GM12891 (cell line): ENCODE results near the gene IQCE.

Experiments used
- POLR2A ChIP-seq: IDR thresholded peaks from 2 replicates; pipeline ENCODE4 v1.6.1; 2011; ENCODE audit warnings: low read depth, low read length, control low read depth
- POLR2AphosphoS5 ChIP-seq: IDR thresholded peaks from 2 replicates; pipeline ENCODE4 v1.6.1; 2011; ENCODE audit warnings: low read depth, low read length, control low read depth
- TAF1 ChIP-seq: IDR thresholded peaks from 2 replicates; pipeline ENCODE4 v1.6.1; 2011; ENCODE audit warnings: low read depth, low read length, control low read depth

GRCh38 chr7:2520761-2521290 lies 38.0 kb upstream of the IQCE start:
- no peak for TF ChIP-seq TAF1
- no peak for TF ChIP-seq POLR2A
- TF ChIP-seq POLR2AphosphoS5 = no peak
